Lung (tissue), 12 donors: ENCODE measurements around the gene VCAM1. TPM values are rescaled to one million over a fixed set of nuclear protein-coding genes. Genes with fewer than 3 reads are reported as not detected.

Experiments used
- ATAC-seq: fragments of 200-7000 bp; cut with Tn5 transposase; one replicate; pipeline ENCODE4 v1.9.1; 2020; ENCODE audit warnings: moderate number of reproducible peaks; ENCODE audit not compliant: insufficient read depth, low FRiP score
- DNase-seq, 3 donors: peaks; one replicate each; pipeline ENCODE4 v3.0.0-alpha.2; 2013 to 2017
- H3K27ac ChIP-seq, 2 donors: one replicate each; pipeline ENCODE4 v1.5.1; 2013; ENCODE audit warnings: mild to moderate bottlenecking in 2 of 2, moderate library complexity in 2 of 2, control low read depth in 1 of 2, inconsistent platforms in 1 of 2, low read depth in 1 of 2, low read length in 1 of 2
- H3K27me3 ChIP-seq, 3 donors: one replicate each; pipeline ENCODE4 v1.5.1; 2013; ENCODE audit warnings: low read length in 2 of 3; ENCODE audit not compliant: control insufficient read depth in 3 of 3, insufficient read depth in 3 of 3
- H3K36me3 ChIP-seq, 4 donors: one replicate each; pipeline ENCODE4 v1.5.1; 2013; ENCODE audit warnings: low read length in 4 of 4, mild to moderate bottlenecking in 1 of 4, moderate library complexity in 1 of 4; ENCODE audit not compliant: control insufficient read depth in 4 of 4, insufficient read depth in 4 of 4
- H3K4me1 ChIP-seq, 5 donors: one replicate each; pipeline ENCODE4 v1.5.1; 2013; ENCODE audit warnings: low read length in 5 of 5, mild to moderate bottlenecking in 2 of 5, moderate library complexity in 1 of 5; ENCODE audit not compliant: control insufficient read depth in 5 of 5, insufficient read depth in 5 of 5
- H3K4me3 ChIP-seq: one replicate; pipeline ENCODE4 v1.5.1; 2013; ENCODE audit warnings: mild to moderate bottlenecking, control low read depth, moderate library complexity
- H3K9ac ChIP-seq, 2 donors: one replicate each; pipeline ENCODE4 v1.5.1; 2013; ENCODE audit warnings: low read length in 2 of 2, control low read depth in 1 of 2; ENCODE audit not compliant: insufficient read depth in 1 of 2
- H3K9me3 ChIP-seq, 4 donors: one replicate each; pipeline ENCODE4 v1.5.1; 2013; ENCODE audit warnings: low read length in 3 of 4, mild to moderate bottlenecking in 1 of 4, moderate library complexity in 1 of 4; ENCODE audit not compliant: control insufficient read depth in 4 of 4, insufficient read depth in 3 of 4
- CTCF ChIP-seq: IDR thresholded peaks from 2 replicates; pipeline ENCODE4 v1.5.1; 2012; ENCODE audit warnings: mild to moderate bottlenecking; ENCODE audit errors: control extremely low read depth, extremely low read depth
- WGBS, 2 donors: extraction: QIAGEN DNeasy Blood & Tissue Kit; methylation state at CpG; one replicate each; pipeline ENCODE4 v1.1.7; 2013; 5-methylcytosine and 5-hydroxymethylcytosine counted together
- polyA plus RNA-seq, 2 donors: library from polyadenylated mRNA; stranded (reverse); fragments of 200-250 nt; gene quantifications; one replicate each; pipeline ENCODE4 v1.2.1, GENCODE V29; 2013
- total RNA-seq, 2 donors: library from RNA; depleted of rRNA in 1 of 2; stranded (reverse); fragments of >200 nt in 1 of 2; gene quantifications; one replicate each; pipeline ENCODE4 v1.2.1, GENCODE V29; 2014 to 2021
- donor health status: control.
- donor health status: control.
- donor health status: Bipolar disorder and iron deficiency.
- donor health status: healthy.
- donor health status: DM: yes; HTN: yes; CAD: no.

The VCAM1 gene
- total and polyA plus RNA-seq, 4 donors, result 7.6 to 68.9 (median 7.9) TPM

GRCh38 chr1:100703052-100703451 lies 16.5 kb upstream of the VCAM1 start:
- Histone ChIP-seq H3K9me3 (no peaks in the 10 kb centered on the region), H3K9ac (no peak overlapping the region), H3K4me1 (peaks cover 0 to 24% (median 0%) of the 10 kb centered on the region in 5 donors), H3K27me3 (no peaks in the 10 kb centered on the region), H3K27ac (no peak overlapping the region), H3K36me3 (no peaks in the 10 kb centered on the region), H3K4me3 (no peak overlapping the region)
- WGBS, 2 donors, result 74 to 93% methylated on average over 2 of the region's 2 CpGs
- DNase-seq, result peak in 1 of 3 donors; percentile 53
- no peak for ATAC-seq
- TF ChIP-seq CTCF, result no peak

- no peaks in the 10 kb centered on the region for H3K9me3 ChIP-seq
- H3K27ac ChIP-seq, result no peak overlapping the region
- WGBS, 2 donors, result 79 to 92% methylated on average over 2 of the region's 2 CpGs
- no peak for ATAC-seq
- no peaks in the 10 kb centered on the region for H3K36me3 ChIP-seq
- DNase-seq, result no peak
- H3K27me3 ChIP-seq, result no peaks in the 10 kb centered on the region
- peaks cover 0 to 30% (median 0%) of the 10 kb centered on the region in 5 donors for H3K4me1 ChIP-seq
- no peak overlapping the region for H3K4me3 ChIP-seq
- no peak for TF ChIP-seq CTCF
- no peak overlapping the region for H3K9ac ChIP-seq
Observed at GRCh38 chr1:100703716-100704115, 15.8 kb upstream of the VCAM1 start.

- WGBS, 2 donors, result 85 to 96% methylated on average over 3 of the region's 3 CpGs
Observed at GRCh38 chr1:100704473-100704872, 15.1 kb upstream of the VCAM1 start.

More at GRCh38 chr1:100704473-100704872, 15.1 kb upstream of the VCAM1 start:
- Histone ChIP-seq H3K4me1 (peaks cover 0 to 33% (median 0%) of the 10 kb centered on the region in 5 donors), H3K36me3 (no peaks in the 10 kb centered on the region), H3K4me3 (no peak overlapping the region), H3K27ac (no peak overlapping the region), H3K27me3 (no peaks in the 10 kb centered on the region), H3K9me3 (no peaks in the 10 kb centered on the region), H3K9ac (no peak overlapping the region)
- no peak for TF ChIP-seq CTCF
- ATAC-seq, result no peak
- no peak for DNase-seq
